ENCODE data around the gene FRRS1. TPM values are rescaled to one million over a fixed set of nuclear protein-coding genes. Genes with fewer than 3 reads are reported as not detected.

FRRS1 gene
- polyA plus RNA-seq, 1 donor (not counting 4 experiments of a cell fraction or from before 2014, with no cell fraction given): 11.2 TPM

DNA sequence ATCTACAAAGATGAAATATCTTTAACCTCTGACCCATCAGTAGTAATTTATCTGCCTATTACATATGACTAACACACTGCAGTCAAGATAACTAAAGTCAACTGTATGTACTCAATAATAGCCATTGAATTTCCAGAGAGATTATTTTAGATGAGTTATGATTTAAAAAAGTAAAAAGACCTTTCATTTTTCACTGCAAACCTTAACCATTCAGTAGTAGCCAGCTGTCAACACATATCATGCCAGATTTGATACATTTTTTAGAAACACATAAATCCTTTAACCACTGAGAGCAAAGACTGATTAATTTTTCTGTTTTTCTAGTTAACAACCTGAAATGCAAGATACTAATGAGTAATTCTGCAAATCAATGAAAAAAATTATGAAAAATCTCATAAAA is 89.6 kb downstream of the FRRS1 start:
- Histone ChIP-seq H3K4me3 (ENCODE audit: control insufficient read depth in 2 of 3, extremely low read depth in 1 of 3, insufficient read depth in 2 of 3, low read depth in 1 of 3, low read length in 3 of 3) (no peak overlapping the region), H3K9me1 (ENCODE audit: control insufficient read depth, extremely low read depth, insufficient read depth, low read length) (no peaks in the 10 kb centered on the region), H3K27me3 (ENCODE audit: control insufficient read depth, extremely low read depth, insufficient read depth, low read length) (no peaks in the 10 kb centered on the region), H3K9ac (ENCODE audit: control insufficient read depth, extremely low read depth, insufficient read depth, low read length) (no peak overlapping the region), H2AFZ (ENCODE audit: control insufficient read depth, low read length) (no peak overlapping the region), H3K27ac (ENCODE audit: control insufficient read depth, insufficient read depth, low read length) (no peak overlapping the region), H3K79me2 (ENCODE audit: control insufficient read depth, insufficient read depth, low read length) (no peaks in the 10 kb centered on the region), H3K4me1 (ENCODE audit: control insufficient read depth, extremely low read depth, insufficient read depth, low read length) (no peaks in the 10 kb centered on the region), H4K20me1 (ENCODE audit: control insufficient read depth, extremely low read depth, insufficient read depth, low read length) (no peaks in the 10 kb centered on the region), H3K9me3 (ENCODE audit: control insufficient read depth, low read depth, low read length) (no peaks in the 10 kb centered on the region), H3K36me3 (ENCODE audit: control insufficient read depth in 2 of 2, extremely low read depth in 1 of 2, insufficient read depth in 2 of 2, low read length in 2 of 2) (no peaks in the 10 kb centered on the region), H3K4me2 (ENCODE audit: control insufficient read depth, extremely low read depth, insufficient read depth, low read depth, low read length) (no peak overlapping the region)
- TF ChIP-seq CTCF (optimal IDR thresholded peaks at IDR 0.05 in 1 of 3, IDR thresholded peaks at IDR 0.05 in 1 of 3, conservative IDR thresholded peaks at IDR 0.05 in 1 of 3; ENCODE audit: extremely low read depth in 1 of 3, insufficient read depth in 2 of 3, low read length in 3 of 3): no peak
- no peak for TF ChIP-seq EZH2 (IDR thresholded peaks at IDR 0.05; ENCODE audit: low read length)
- FAIRE-seq (no peak), DNase-seq (ENCODE audit: low read depth, low spot score) (no peak)
- dilution Hi-C loops (cut with MboI; ENCODE audit: extremely low pct_ligation_motif_present, low sequenced_read_pairs): no loop called here

- no peak for FAIRE-seq
- Histone ChIP-seq H3K9ac (ENCODE audit: control insufficient read depth, extremely low read depth, insufficient read depth, low read length) (no peak overlapping the region), H3K9me3 (ENCODE audit: control insufficient read depth, low read depth, low read length) (no peaks in the 10 kb centered on the region), H4K20me1 (ENCODE audit: control insufficient read depth, extremely low read depth, insufficient read depth, low read length) (no peaks in the 10 kb centered on the region), H3K79me2 (ENCODE audit: control insufficient read depth, insufficient read depth, low read length) (no peaks in the 10 kb centered on the region), H3K4me2 (ENCODE audit: control insufficient read depth, extremely low read depth, insufficient read depth, low read depth, low read length) (no peak overlapping the region), H2AFZ (ENCODE audit: control insufficient read depth, low read length) (no peak overlapping the region), H3K9me1 (ENCODE audit: control insufficient read depth, extremely low read depth, insufficient read depth, low read length) (no peaks in the 10 kb centered on the region), H3K36me3 (ENCODE audit: control insufficient read depth in 2 of 2, extremely low read depth in 1 of 2, insufficient read depth in 2 of 2, low read length in 2 of 2) (no peaks in the 10 kb centered on the region), H3K4me1 (ENCODE audit: control insufficient read depth, extremely low read depth, insufficient read depth, low read length) (no peaks in the 10 kb centered on the region), H3K27ac (ENCODE audit: control insufficient read depth, insufficient read depth, low read length) (no peak overlapping the region), H3K4me3 (ENCODE audit: control insufficient read depth in 2 of 3, extremely low read depth in 1 of 3, insufficient read depth in 2 of 3, low read depth in 1 of 3, low read length in 3 of 3) (no peak overlapping the region), H3K27me3 (ENCODE audit: control insufficient read depth, extremely low read depth, insufficient read depth, low read length) (no peaks in the 10 kb centered on the region)
- TF ChIP-seq EZH2 (IDR thresholded peaks at IDR 0.05; ENCODE audit: low read length) (no peak), CTCF (optimal IDR thresholded peaks at IDR 0.05 in 1 of 3, IDR thresholded peaks at IDR 0.05 in 1 of 3, conservative IDR thresholded peaks at IDR 0.05 in 1 of 3; ENCODE audit: extremely low read depth in 1 of 3, insufficient read depth in 2 of 3, low read length in 3 of 3) (no peak)
- DNase-seq (ENCODE audit: low read depth, low spot score): no peak
- dilution Hi-C loops (cut with MboI; ENCODE audit: extremely low pct_ligation_motif_present, low sequenced_read_pairs): no loop called here
Observed at GRCh38 chr1:99675994-99676393, 90.4 kb downstream of the FRRS1 start.
